HL-60/S4 treated with phorbol 12-myristate 13-acetate at 8.2 ng/mL for 4 days and 3 days (cell line): ENCODE measurements around the gene OSBPL3.
"Not testable (repeated sequence)": the region's sequence is repeated elsewhere in the genome, so short reads cannot be mapped to it uniquely, and the experiment has no call there.

Source experiments
- in situ Hi-C: fragments of 300-500 bp; cut with MboI; formaldehyde crosslinking; loops from 2 replicates; pipeline ENCODE4 v1.15.0; 2022; ENCODE audit warnings: low sequenced_read_pairs

The OSBPL3 gene, protein sequence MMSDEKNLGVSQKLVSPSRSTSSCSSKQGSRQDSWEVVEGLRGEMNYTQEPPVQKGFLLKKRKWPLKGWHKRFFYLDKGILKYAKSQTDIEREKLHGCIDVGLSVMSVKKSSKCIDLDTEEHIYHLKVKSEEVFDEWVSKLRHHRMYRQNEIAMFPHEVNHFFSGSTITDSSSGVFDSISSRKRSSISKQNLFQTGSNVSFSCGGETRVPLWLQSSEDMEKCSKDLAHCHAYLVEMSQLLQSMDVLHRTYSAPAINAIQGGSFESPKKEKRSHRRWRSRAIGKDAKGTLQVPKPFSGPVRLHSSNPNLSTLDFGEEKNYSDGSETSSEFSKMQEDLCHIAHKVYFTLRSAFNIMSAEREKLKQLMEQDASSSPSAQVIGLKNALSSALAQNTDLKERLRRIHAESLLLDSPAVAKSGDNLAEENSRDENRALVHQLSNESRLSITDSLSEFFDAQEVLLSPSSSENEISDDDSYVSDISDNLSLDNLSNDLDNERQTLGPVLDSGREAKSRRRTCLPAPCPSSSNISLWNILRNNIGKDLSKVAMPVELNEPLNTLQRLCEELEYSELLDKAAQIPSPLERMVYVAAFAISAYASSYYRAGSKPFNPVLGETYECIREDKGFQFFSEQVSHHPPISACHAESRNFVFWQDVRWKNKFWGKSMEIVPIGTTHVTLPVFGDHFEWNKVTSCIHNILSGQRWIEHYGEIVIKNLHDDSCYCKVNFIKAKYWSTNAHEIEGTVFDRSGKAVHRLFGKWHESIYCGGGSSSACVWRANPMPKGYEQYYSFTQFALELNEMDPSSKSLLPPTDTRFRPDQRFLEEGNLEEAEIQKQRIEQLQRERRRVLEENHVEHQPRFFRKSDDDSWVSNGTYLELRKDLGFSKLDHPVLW

GRCh38 chr7:24979863-24980533, at the start of gene OSBPL3:
Gene OSBPL3 (minus strand): TSS chr7:24980178. CDS start chr7:24892472, 87,706 bp downstream.
- in situ Hi-C loops = loop anchor here (25.0 kb wide), 1 partner anchor 168 kb away; no protein-coding TSS in a partner anchor

GRCh38 chr7:25029075-25029474, 49.1 kb upstream of the OSBPL3 start:
- in situ Hi-C loops = no loop called here

DNA sequence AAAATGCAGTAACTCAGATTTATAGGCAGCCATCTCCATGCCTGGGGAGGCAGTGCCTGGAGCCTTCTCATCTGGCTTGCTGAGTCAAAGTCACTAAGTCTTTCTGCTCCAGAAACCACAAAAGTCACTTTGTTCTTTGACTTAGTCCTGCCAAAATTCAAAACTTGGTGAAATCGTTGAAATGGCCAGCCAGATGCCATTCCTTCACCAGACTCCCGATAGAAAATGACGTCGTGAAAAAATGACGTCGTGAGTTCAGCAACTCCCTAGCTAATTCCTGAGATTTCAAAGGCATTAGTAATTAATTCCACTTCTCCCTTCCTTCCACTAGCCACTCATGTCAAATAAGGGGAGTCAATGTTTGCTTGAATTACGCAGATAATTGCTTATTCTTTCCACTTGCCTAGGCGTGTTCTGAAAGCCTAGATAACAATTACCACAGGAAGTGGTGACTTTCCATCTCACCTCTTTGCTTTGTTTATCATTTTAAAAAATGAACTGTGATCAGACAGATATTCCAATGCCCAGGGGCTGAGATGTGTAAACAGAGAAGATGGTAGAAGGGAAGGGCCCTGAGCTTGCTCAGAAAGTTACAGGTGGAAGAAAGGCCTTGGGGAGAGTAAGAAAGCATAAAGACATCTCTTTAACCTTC, 48.5 kb upstream of the OSBPL3 start:
- in situ Hi-C loops = no loop called here

GRCh38 chr7:25026156-25026555, 46.2 kb upstream of the OSBPL3 start:
- in situ Hi-C loops = no loop called here

DNA sequence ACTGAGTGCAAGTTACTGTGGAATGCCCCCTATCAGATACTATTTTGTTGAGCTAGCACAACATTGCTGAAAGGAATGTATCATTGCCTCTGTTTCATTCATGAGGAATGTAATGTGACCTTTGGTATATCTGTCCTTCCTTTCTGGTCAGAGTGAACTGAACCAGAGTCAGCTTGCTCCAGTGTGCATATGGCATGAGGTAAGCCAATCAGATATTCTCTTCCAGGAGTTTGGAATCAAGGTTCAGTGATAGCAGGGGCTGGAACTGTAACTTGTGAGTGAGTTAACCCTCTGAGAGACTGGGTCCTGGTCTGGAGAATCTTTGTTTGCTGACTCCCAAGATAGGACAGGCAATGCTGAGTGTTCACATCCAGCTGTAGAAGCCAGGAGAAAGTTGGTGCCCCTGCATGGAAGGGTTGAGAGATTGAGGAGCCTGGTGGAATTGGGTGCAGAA, 45.3 kb upstream of the OSBPL3 start:
- in situ Hi-C loops = no loop called here

GRCh38 chr7:25024066-25024465, 44.1 kb upstream of the OSBPL3 start:
- in situ Hi-C loops = no loop called here

GRCh38 chr7:25017671-25018070, 37.7 kb upstream of the OSBPL3 start:
- in situ Hi-C loops = not testable (repeated sequence)

- in situ Hi-C loops = no loop called here
Observed at GRCh38 chr7:25014756-25015155, 34.8 kb upstream of the OSBPL3 start.

DNA sequence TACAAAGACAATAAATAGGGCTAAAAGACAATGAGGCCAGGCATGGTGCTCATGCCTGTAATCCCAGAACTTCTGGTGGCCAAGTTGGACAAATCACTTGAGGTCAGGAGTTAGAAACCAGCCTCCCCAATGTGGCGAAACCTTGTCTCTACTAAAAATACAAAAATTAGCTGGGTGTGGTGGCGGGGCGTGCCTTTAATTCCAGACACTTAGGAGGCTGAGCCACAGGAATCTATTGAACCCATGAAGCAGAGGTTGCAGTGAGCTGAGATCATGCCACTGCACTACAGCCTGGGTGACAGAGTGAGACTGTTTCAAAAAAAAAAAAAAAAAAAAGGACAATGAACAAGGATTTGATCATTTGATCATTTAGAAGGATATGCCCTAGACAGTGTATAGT, 32.7 kb upstream of the OSBPL3 start:
- in situ Hi-C loops = not testable (repeated sequence)

DNA sequence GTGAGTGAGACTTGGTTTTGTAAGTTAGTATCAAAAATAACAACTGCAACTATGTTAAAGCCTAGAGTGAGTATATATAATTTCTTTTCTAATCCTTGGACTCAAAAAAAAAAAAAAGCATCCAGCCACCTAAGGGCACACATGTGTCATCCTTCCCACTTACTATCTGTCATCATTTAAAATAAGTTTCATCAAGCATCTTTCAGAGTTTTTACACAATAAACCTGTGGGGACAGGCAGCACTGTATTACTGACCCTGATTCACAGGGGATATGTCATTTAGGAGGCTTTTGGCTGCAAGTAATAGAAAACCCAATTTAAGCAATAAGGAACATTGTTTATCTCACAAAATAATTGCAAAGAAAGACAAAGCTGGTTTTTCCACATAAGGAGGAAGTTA, 32.3 kb upstream of the OSBPL3 start:
- in situ Hi-C loops = no loop called here

GRCh38 chr7:25009257-25009656, 29.3 kb upstream of the OSBPL3 start:
- in situ Hi-C loops = no loop called here

GRCh38 chr7:25007668-25008067, 27.7 kb upstream of the OSBPL3 start:
- in situ Hi-C loops = no loop called here

DNA sequence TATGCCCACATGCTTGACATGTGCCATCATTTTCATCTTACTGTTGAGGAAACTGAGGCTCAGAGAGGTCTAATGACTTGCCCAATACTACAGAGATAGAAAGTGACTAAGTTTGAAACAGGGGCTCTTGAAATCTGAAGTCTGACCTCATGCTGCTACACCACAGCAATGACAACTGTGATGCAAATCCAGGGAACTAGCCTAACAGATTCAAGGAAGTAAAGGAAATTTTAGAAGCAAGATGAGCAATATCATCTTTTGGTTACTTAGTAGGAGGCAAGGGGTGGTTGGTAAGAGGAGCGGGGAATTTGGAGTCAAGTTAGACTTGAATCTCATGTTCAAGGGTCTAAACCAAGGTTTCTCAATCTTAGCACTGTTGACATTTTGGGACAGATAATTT, 26.3 kb upstream of the OSBPL3 start:
- in situ Hi-C loops = no loop called here

- in situ Hi-C loops = no loop called here
Observed at GRCh38 chr7:25005658-25006057, 25.7 kb upstream of the OSBPL3 start.

DNA sequence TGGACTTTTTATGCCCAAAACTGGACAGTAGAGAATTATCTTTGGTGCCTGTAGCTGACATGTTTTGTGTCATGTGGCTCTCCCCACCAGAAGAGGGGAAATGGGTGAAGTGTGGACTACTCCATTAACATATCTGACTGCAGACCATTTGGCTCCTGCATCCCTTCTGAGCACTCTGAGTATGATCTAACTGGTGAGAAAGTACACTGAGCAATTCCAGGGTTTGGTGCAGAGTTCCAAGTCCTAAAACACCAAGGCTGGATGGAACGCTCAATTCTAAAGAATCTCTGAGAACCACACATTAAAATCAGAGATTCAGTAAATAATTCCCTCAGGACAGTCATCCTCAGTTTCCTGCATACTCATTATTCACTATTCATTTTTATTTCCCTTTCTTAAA, 22.8 kb upstream of the OSBPL3 start:
- in situ Hi-C loops = no loop called here

- in situ Hi-C loops = loop anchor here (25.0 kb wide), 1 partner anchor 183 kb away; no protein-coding TSS in a partner anchor
Observed at GRCh38 chr7:24995466-24995865, 15.5 kb upstream of the OSBPL3 start.

- in situ Hi-C loops = loop anchor here (25.0 kb wide), 1 partner anchor 180 kb away; no protein-coding TSS in a partner anchor
Observed at GRCh38 chr7:24992314-24992713, 12.3 kb upstream of the OSBPL3 start.

DNA sequence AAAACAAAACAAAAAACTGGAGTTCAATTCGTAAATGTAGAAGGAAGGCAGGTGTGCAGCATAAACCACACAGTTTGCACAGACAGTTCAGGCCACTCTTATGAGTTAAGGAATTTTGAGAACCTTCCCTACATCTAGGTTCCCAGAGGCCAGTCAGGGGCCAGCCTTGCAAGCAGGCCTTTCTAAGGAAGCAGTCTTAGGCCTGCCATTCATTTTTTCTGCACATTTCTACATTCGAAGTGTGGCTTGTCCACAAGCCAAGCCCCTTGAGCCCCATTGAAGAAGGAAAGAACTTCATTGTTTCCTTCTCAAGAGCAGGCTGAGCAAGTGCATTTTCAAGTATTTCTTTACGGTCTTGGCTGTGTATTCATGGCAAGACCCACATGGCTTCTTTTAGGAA, 11.4 kb upstream of the OSBPL3 start:
- in situ Hi-C loops = loop anchor here (25.0 kb wide), 1 partner anchor 179 kb away; no protein-coding TSS in a partner anchor

- in situ Hi-C loops = loop anchor here (25.0 kb wide), 1 partner anchor 175 kb away; no protein-coding TSS in a partner anchor
Observed at GRCh38 chr7:24987331-24987842, 7.4 kb upstream of the OSBPL3 start.

DNA sequence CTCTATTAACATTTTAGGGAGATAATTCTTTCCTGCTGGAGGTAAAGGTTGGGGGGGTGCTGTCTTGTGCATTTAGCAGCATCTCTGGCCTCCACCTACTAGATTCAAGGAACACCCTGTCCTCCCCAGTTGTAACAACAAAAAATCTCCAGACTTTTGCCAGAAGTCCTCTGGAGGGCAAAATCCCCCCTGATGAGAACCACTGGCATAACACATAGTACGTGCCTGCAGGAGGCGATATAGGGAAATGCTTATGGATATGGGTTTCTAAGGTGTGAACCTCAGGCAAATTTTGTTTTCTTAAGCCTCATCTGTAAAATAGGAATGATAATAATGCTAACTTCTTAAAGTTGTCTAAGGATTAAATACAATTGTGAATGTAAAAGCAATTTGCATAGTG, 2.9 kb upstream of the OSBPL3 start:
- in situ Hi-C loops = loop anchor here (25.0 kb wide), 1 partner anchor 171 kb away; no protein-coding TSS in a partner anchor
